Activated CD4-positive, alpha-beta memory T cell treated with anti-CD3 and anti-CD28 coated beads for 36 hours (primary cell): Measurements from ENCODE around the gene PAK1. TPM values are rescaled to one million over a fixed set of nuclear protein-coding genes. Genes with fewer than 3 reads are reported as not detected.

Experiments used
- CTCF ChIA-PET: fragments of 350-600 bp; sonication (Branson Sonifier 250); formaldehyde crosslinking; loops from one replicate; lab custom pipeline; 2021; ENCODE audit warnings: antibody characterized with exemption, inconsistent platforms; lab: Charles Lee
- POLR2A ChIA-PET: fragments of 350-600 bp; sonication (Branson Sonifier 250); formaldehyde crosslinking; loops from one replicate; lab custom pipeline; 2021; ENCODE audit warnings: antibody characterized with exemption; lab: Charles Lee
- DNase-seq: peaks from one replicate; pipeline ENCODE4 v3.0.0-alpha.2; 2020
- H3K27ac Mint-ChIP-seq: one replicate; pipeline ENCODE4 v1.8.0; 2021; ENCODE audit warnings: mixed read lengths
- H3K27me3 Mint-ChIP-seq: one replicate; pipeline ENCODE4 v1.8.0; 2021; ENCODE audit warnings: mixed read lengths
- H3K36me3 Mint-ChIP-seq: one replicate; pipeline ENCODE4 v1.8.0; 2021; ENCODE audit warnings: mixed read lengths
- H3K4me1 Mint-ChIP-seq: one replicate; pipeline ENCODE4 v1.8.0; 2021; ENCODE audit warnings: low read depth, mixed read lengths
- H3K4me3 Mint-ChIP-seq: one replicate; pipeline ENCODE4 v1.8.0; 2021; ENCODE audit warnings: mild to moderate bottlenecking, mixed read lengths
- H3K9me3 Mint-ChIP-seq: one replicate; pipeline ENCODE4 v1.8.0; 2021; ENCODE audit warnings: mixed read lengths
- intact Hi-C: fragments of 100-400 bp; cut with micrococcal nuclease; formaldehyde crosslinking; loops from one replicate; pipeline ENCODE4 v1.15.1; 2023
- total RNA-seq, 2 experiments: library from RNA; stranded (reverse); gene quantifications; one replicate each; pipeline ENCODE4 v1.2.3, GENCODE V29; 2021

Gene PAK1
- total RNA-seq, 2 experiments from 2014 or later = 30.4 to 33.1 TPM

DNA sequence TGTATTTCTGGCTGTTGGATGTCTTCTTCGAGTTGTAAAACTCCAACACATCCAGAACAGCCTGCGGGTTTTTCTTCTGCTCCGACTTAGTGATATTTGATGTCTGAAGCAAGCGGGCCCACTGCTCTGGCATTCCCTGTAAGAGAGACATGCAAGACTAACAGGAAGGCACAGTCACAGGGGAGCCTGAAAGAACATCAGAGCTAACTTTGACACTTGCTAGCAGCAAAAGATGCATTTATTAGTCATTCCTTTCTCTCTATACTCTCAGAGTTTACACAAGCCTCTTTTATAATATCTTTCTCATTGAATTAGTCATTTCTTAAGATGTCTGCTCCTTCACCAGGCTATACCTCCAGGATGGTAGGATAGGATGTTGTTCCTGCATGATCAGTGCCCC, 94.6 kb downstream of the PAK1 start:
- peaks cover 11% of the 10 kb centered on the region for H3K36me3 Mint-ChIP-seq
- H3K9me3 Mint-ChIP-seq = no peaks in the 10 kb centered on the region
- H3K4me1 Mint-ChIP-seq = no peaks in the 10 kb centered on the region
- no peak overlapping the region for H3K27ac Mint-ChIP-seq
- CTCF ChIA-PET = interaction anchor here (0.5 kb wide), 1 partner anchor 487 kb away, joined by 3 read pairs; no protein-coding TSS in a partner anchor
- H3K27me3 Mint-ChIP-seq = no peaks in the 10 kb centered on the region
- POLR2A ChIA-PET = no interaction called here
- intact Hi-C loops = no loop called here
- no peak overlapping the region for H3K4me3 Mint-ChIP-seq
- no peak for DNase-seq

DNA sequence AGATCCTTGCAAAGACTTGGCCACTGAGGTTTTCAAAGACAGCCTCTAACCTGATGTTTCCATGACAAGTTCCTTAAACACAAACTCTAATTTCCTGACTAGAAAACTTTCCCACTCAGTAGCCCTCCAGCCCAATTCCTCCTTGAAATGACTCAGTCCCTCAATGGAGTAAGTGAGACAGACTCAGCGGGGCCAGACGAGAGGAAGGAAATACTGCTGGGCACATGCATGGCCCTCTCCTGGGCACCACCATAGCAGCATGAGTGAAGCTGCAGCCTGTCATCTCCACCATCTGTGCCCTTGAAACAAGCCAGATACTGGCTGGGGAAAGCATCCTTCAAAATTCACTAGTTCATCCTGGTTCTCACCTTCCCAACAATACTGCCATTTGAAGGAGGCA, 96.2 kb downstream of the PAK1 start:
- intact Hi-C loops = no loop called here
- no peak for DNase-seq
- no peak overlapping the region for H3K27ac Mint-ChIP-seq
- H3K4me3 Mint-ChIP-seq = no peak overlapping the region
- no peaks in the 10 kb centered on the region for H3K4me1 Mint-ChIP-seq
- H3K27me3 Mint-ChIP-seq = no peaks in the 10 kb centered on the region
- ChIA-PET CTCF (no interaction called here), POLR2A (no interaction called here)
- no peaks in the 10 kb centered on the region for H3K9me3 Mint-ChIP-seq
- H3K36me3 Mint-ChIP-seq = peaks cover 10% of the 10 kb centered on the region

DNA sequence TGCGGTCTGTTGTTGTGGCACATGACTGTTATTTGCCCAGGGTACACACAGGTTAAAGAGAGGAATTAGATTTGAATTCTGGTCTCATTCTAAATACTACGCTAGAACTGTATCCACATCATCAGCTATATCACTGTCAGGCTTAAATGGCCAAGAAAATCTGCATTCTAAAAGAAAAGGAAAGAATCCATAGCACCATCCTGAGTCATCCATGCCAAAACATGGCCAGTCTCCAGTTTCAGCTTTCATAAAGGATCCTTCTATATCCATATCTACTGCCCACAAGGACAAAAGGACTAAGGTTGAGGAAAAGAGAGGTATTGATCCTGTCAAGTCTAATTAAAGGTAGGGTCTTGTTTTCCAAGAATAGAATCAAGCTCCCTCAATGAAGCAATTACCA, 98.8 kb downstream of the PAK1 start:
- no peak for DNase-seq
- peaks cover 12% of the 10 kb centered on the region for H3K36me3 Mint-ChIP-seq
- H3K27ac Mint-ChIP-seq = no peak overlapping the region
- intact Hi-C loops = no loop called here
- CTCF ChIA-PET = no interaction called here
- no peak overlapping the region for H3K4me3 Mint-ChIP-seq
- no peaks in the 10 kb centered on the region for H3K9me3 Mint-ChIP-seq
- H3K27me3 Mint-ChIP-seq = no peaks in the 10 kb centered on the region
- H3K4me1 Mint-ChIP-seq = no peaks in the 10 kb centered on the region
- POLR2A ChIA-PET = no interaction called here

DNA sequence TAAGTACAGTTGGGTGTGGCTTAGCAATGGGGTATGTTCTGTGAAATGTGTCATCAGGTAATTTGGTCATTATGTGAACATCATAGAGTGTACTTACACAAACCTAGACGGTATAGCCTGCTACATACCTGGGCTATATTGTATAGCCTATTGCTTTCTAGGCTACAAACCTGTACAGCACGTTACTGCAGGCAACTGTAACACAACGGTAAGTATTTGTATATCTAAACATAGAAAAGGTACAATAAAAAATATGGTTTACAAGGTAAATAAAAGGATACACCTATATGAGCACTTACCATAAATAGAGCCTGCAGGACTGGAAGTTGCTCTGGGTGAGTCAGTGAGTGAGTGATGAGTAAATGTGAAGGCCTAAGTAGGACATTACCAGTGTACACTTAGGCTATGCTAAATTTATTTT, 99.3 kb downstream of the PAK1 start:
- ChIA-PET POLR2A (no interaction called here), CTCF (interaction anchor here (1.4 kb wide), 1 partner anchor 174 kb away, joined by 4 read pairs; no protein-coding TSS in a partner anchor)
- Mint-ChIP-seq H3K27ac (no peak overlapping the region), H3K4me1 (no peaks in the 10 kb centered on the region), H3K9me3 (no peaks in the 10 kb centered on the region), H3K36me3 (peaks cover 12% of the 10 kb centered on the region), H3K27me3 (no peaks in the 10 kb centered on the region), H3K4me3 (no peak overlapping the region)
- no peak for DNase-seq
- intact Hi-C loops = no loop called here

DNA sequence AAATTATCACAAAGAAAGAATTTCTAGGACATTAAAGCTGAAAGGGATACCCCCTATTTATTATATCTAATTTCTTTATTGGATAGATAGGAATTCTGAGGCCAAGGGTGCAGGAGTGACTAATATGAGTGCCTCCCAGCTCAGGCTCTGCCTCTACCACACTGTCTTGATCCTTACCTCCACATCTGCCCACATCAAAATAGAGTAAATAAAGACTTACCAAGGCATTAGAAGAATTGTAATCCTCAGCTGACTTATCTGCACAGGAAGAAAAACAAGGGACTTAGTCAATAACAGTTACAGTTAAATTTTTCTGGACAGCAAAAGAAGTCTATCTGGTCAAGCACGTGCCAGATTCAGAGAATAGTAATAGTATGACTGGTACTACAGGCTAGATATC, 99.8 kb downstream of the PAK1 start:
- Mint-ChIP-seq H3K36me3 (peaks cover 12% of the 10 kb centered on the region), H3K27me3 (no peaks in the 10 kb centered on the region), H3K9me3 (no peaks in the 10 kb centered on the region), H3K4me1 (no peaks in the 10 kb centered on the region), H3K4me3 (no peak overlapping the region), H3K27ac (no peak overlapping the region)
- intact Hi-C loops = no loop called here
- ChIA-PET POLR2A (no interaction called here), CTCF (interaction anchor here (1.4 kb wide), 1 partner anchor 174 kb away, joined by 4 read pairs; no protein-coding TSS in a partner anchor)
- no peak for DNase-seq

DNA sequence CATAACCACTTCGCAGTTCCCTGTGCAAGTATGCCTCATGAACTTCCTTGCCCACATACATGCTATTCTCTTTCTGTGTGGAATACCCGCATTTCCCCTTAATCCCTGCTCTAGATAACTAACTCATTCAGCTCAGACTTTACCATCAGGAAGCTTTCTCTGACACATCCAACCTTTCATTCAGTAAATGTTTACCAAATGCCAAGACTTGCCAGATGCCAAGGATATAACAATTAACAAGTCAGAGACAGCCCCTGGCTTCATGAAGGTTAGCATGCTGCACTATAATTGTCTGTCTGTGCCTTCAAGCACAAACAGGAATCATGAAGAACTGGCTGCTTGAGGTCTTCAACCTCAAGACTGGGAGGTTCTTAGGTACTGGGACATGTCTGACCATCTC, 101.2 kb downstream of the PAK1 start:
- POLR2A ChIA-PET = no interaction called here
- intact Hi-C loops = no loop called here
- Mint-ChIP-seq H3K4me1 (no peaks in the 10 kb centered on the region), H3K36me3 (peaks cover 8% of the 10 kb centered on the region), H3K27me3 (no peaks in the 10 kb centered on the region), H3K4me3 (no peak overlapping the region), H3K27ac (no peak overlapping the region), H3K9me3 (no peaks in the 10 kb centered on the region)
- CTCF ChIA-PET = no interaction called here
- DNase-seq = no peak

DNA sequence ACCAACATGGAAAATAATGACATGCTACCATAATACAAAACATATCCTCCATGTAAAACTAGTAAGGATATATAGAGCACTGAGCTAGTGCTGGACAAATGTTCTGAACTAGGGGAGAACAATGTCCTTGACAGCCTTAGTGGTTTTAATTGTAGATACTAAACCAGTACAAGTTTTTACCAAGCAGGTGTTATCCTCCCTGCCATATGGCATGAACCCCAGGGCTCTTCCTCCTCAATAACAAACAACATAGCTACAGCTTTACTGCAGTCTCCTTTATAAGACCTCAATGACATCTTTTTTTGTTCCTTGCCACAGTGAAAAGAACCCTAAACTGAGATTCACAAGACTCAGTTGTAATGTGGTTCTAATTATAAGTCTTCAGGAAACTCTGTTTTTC, 102.2 kb downstream of the PAK1 start:
- Mint-ChIP-seq H3K4me1 (no peaks in the 10 kb centered on the region), H3K27ac (no peak overlapping the region), H3K9me3 (no peaks in the 10 kb centered on the region), H3K4me3 (no peak overlapping the region), H3K27me3 (no peaks in the 10 kb centered on the region), H3K36me3 (peaks cover 8% of the 10 kb centered on the region)
- intact Hi-C loops = no loop called here
- DNase-seq = no peak
- ChIA-PET POLR2A (no interaction called here), CTCF (no interaction called here)

DNA sequence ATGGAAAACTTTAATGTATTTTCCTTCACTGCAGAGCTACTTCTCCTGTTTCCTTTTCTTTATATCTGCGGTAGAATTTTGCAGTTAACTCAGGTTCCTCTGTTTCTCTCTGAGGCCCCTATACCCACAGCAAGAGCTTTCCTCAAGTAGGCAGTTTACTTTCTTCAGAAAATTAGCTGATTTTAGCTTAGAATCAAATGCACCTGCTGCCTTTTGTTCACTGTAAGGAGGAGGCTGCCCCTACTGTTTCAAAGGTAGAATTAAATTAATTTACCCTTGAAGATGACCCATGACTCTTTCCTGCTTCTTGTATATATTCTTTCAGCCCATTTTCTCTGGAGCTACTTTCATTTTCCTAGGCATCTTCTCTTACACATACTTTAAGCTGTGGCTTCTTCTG, 103.7 kb downstream of the PAK1 start:
- H3K9me3 Mint-ChIP-seq = peaks cover 5% of the 10 kb centered on the region
- CTCF ChIA-PET = interaction anchor here (0.6 kb wide), 1 partner anchor 65 kb away, joined by 3 read pairs; no protein-coding TSS in a partner anchor
- no peak overlapping the region for H3K4me3 Mint-ChIP-seq
- POLR2A ChIA-PET = no interaction called here
- DNase-seq = no peak
- intact Hi-C loops = no loop called here
- H3K4me1 Mint-ChIP-seq = no peaks in the 10 kb centered on the region
- H3K27ac Mint-ChIP-seq = no peak overlapping the region
- H3K36me3 Mint-ChIP-seq = peaks cover 12% of the 10 kb centered on the region
- H3K27me3 Mint-ChIP-seq = no peaks in the 10 kb centered on the region

DNA sequence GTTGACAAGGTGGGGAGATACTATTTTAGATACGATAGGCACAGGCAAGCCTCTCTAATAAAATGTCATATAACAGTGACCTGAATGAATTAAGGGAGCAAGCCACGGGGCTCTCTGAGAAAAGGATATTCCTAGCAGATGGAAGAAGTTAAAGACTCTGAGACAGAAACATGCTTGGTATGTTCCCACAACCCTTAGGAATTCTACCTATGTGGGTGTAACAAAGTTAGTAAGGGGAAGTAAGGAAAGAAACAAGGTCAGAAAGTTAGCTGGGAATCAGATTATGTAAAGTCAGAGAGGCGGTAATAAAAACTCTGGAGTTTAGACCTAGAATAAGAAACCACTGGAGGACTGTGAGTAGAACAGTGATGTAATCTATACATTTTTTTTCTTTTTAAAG, 112.7 kb downstream of the PAK1 start:
- ChIA-PET CTCF (no interaction called here), POLR2A (no interaction called here)
- Mint-ChIP-seq H3K36me3 (peaks cover 13% of the 10 kb centered on the region), H3K27ac (no peak overlapping the region), H3K4me1 (no peaks in the 10 kb centered on the region), H3K27me3 (no peaks in the 10 kb centered on the region), H3K9me3 (peaks cover 4% of the 10 kb centered on the region), H3K4me3 (no peak overlapping the region)
- intact Hi-C loops = no loop called here
- no peak for DNase-seq

DNA sequence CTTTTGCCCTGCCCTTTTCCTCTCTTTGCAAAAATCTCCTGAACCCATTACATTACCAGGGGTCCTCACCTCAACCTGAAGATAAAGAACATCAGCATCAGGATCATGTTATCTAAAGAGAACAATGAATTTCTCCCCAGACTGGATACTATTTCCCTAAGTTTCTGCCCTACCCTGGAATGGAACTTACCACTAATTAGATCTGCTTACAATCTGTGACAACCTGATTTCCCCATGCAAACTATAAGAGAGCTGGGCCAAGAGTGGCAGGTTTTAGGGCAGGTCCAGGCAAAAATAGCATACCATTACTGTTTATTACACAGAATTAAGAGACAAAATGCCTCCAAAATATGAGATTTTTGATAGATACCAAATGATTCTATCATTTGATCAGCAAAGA, 114.4 kb downstream of the PAK1 start:
- ChIA-PET POLR2A (no interaction called here), CTCF (no interaction called here)
- DNase-seq = no peak
- Mint-ChIP-seq H3K4me3 (no peak overlapping the region), H3K36me3 (peaks cover 8% of the 10 kb centered on the region), H3K27me3 (no peaks in the 10 kb centered on the region), H3K9me3 (no peaks in the 10 kb centered on the region), H3K4me1 (no peaks in the 10 kb centered on the region), H3K27ac (no peak overlapping the region)
- intact Hi-C loops = no loop called here

DNA sequence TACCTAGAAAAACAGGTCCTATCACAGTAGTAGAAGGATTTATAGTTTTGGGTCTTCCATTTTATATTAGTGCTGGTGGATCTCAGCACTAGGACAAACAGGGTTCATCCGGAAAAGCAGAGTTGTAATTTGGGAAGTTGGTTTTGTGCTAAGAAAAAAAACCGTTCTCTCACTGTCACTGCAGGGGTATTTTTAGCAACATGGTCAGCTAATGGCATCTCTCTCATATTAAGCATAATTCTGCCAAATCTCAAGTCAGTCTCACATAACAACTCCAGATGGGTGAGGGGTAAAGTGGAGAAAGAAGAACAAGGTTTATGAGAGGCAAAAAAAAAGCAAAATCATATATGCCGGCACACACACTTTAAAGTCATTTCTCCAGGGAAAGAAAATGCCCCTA, 120.8 kb downstream of the PAK1 start:
- H3K27ac Mint-ChIP-seq = no peak overlapping the region
- no peaks in the 10 kb centered on the region for H3K9me3 Mint-ChIP-seq
- no peaks in the 10 kb centered on the region for H3K27me3 Mint-ChIP-seq
- peaks cover 3% of the 10 kb centered on the region for H3K36me3 Mint-ChIP-seq
- DNase-seq = no peak
- ChIA-PET CTCF (no interaction called here), POLR2A (no interaction called here)
- H3K4me1 Mint-ChIP-seq = no peaks in the 10 kb centered on the region
- no peak overlapping the region for H3K4me3 Mint-ChIP-seq
- intact Hi-C loops = no loop called here

DNA sequence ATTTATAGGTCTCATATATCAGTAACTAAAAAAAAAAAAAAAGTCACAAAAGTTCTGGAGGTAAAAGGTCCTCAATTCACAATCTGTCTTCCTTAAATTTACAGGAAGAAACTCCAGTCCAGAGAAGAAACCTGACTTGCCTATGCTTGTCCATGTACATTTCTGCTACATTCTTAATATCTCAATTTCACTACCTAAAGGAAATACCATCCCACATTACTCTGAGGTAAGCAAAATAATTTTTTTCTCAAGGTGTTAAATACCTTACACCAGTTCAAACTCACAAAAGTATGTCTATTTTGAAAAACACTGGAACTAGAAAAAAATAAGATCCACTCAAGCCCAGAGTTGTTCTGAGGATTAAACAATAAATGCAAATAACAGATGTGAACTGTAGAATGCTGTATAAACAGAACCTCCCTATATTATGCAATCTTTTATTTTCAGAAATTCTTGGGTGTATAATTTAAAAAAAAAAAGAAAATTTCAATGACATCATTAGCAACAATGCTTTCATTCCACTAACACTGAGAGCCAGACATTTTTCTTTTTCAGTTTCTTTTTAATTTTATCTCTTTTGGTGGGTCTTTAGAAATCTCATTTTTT, 122.5 kb downstream of the PAK1 start:
- Mint-ChIP-seq H3K4me3 (no peak overlapping the region), H3K27me3 (no peaks in the 10 kb centered on the region), H3K27ac (no peak overlapping the region), H3K4me1 (no peaks in the 10 kb centered on the region), H3K9me3 (no peaks in the 10 kb centered on the region), H3K36me3 (no peaks in the 10 kb centered on the region)
- ChIA-PET CTCF (no interaction called here), POLR2A (no interaction called here)
- intact Hi-C loops = no loop called here
- DNase-seq = no peak

DNA sequence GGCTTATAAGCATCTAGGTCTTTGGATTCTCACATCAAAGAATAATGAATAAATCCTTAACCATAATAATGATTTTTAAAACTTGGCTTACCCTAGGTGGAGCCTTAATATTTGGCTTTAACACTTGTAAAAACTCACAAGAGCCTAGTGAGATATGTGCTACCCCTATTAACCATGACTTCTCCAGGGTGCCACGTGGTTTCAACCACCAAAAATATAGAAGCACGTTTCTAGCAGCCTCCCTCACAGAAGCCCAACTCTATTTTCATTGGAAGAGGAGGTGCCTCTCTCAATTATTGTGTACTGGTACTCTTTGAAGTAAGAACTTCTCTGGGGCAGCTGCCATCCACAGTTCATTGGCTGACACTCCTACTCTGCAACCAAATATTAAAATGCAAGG, 125.9 kb downstream of the PAK1 start:
- Mint-ChIP-seq H3K9me3 (no peaks in the 10 kb centered on the region), H3K4me1 (no peaks in the 10 kb centered on the region), H3K4me3 (no peak overlapping the region), H3K27me3 (no peaks in the 10 kb centered on the region), H3K36me3 (peaks cover 3% of the 10 kb centered on the region), H3K27ac (no peak overlapping the region)
- ChIA-PET POLR2A (no interaction called here), CTCF (no interaction called here)
- no peak for DNase-seq
- intact Hi-C loops = no loop called here
